Panc1 (cell line): ENCODE data around the gene KRTAP2-2. TPM values are rescaled to one million over a fixed set of nuclear protein-coding genes. Genes with fewer than 3 reads are reported as not detected.
"Not testable (repeated sequence)": the region's sequence is repeated elsewhere in the genome, so short reads cannot be mapped to it uniquely, and the experiment has no call there.

Experiments used
- ATAC-seq: fragments of 200-7000 bp; cut with Tn5 transposase; 2 replicates; pipeline ENCODE4 v1.9.1; 2020; ENCODE audit warnings: mild to moderate bottlenecking, moderate library complexity
- BruUV-seq: library from RNA; stranded (reverse); fragments of 400-500 nt; replicated peaks from 2 replicates; lab custom pipeline; 2021; lab: Mats Ljungman, UMichigan
- CTCF ChIA-PET: fragments of 300-600 bp; sonication (Branson Sonifier 250); formaldehyde crosslinking; loops from one replicate; lab custom pipeline; 2022; ENCODE audit warnings: antibody characterized with exemption; lab: Charles Lee
- POLR2A ChIA-PET: fragments of 300-600 bp; sonication (Branson Sonifier 250); formaldehyde crosslinking; loops from one replicate; lab custom pipeline; 2022; ENCODE audit warnings: antibody characterized with exemption; lab: Charles Lee
- DNase-seq: peaks from one replicate; pipeline ENCODE4 v3.0.0-alpha.2; 2010; ENCODE audit warnings: low read depth, low spot score
- H3K27ac ChIP-seq: 2 replicates; pipeline ENCODE4 v1.5.1; 2011; ENCODE audit warnings: mild to moderate bottlenecking, low read length, inconsistent platforms
- H3K27me3 ChIP-seq: fragments of 200-500 bp; sonication (Bioruptor generic); 2 replicates; pipeline ENCODE4 v1.6.0; 2014; ENCODE audit warnings: low read length, inconsistent platforms; ENCODE audit not compliant: control insufficient read depth, insufficient read depth
- H3K36me3 ChIP-seq: fragments of 200-500 bp; sonication (Bioruptor generic); 2 replicates; pipeline ENCODE4 v1.5.1; 2014; ENCODE audit warnings: inconsistent platforms, mild to moderate bottlenecking, low read length, moderate library complexity; ENCODE audit not compliant: control insufficient read depth, insufficient read depth
- H3K4me1 ChIP-seq: 2 replicates; pipeline ENCODE4 v1.5.1; 2011; ENCODE audit warnings: inconsistent platforms, mild to moderate bottlenecking, low read length, moderate library complexity; ENCODE audit not compliant: control insufficient read depth, insufficient read depth
- H3K4me3 ChIP-seq, 2 experiments: 2 replicates each; pipeline ENCODE4 v1.5.1; 2011 to 2012; ENCODE audit warnings: low read depth in 2 of 2, low read length in 2 of 2, mild to moderate bottlenecking in 2 of 2, inconsistent platforms in 1 of 2, moderate library complexity in 1 of 2
- H3K9me3 ChIP-seq: fragments of 200-500 bp; sonication (Bioruptor generic); 2 replicates; pipeline ENCODE4 v1.5.1; 2014; ENCODE audit warnings: low read depth, mild to moderate bottlenecking, inconsistent platforms, low read length, moderate library complexity; ENCODE audit not compliant: control insufficient read depth, insufficient read depth
- POLR2AphosphoS5 ChIP-seq: IDR thresholded peaks from 2 replicates; pipeline ENCODE4 v1.6.1; 2012; ENCODE audit warnings: mild to moderate bottlenecking, low read depth, low read length, moderate library complexity
- SIN3A ChIP-seq: IDR thresholded peaks from 2 replicates; pipeline ENCODE4 v1.6.1; 2012; ENCODE audit warnings: low read depth, mild to moderate bottlenecking, low read length, moderate library complexity, borderline replicate concordance; ENCODE audit not compliant: insufficient read depth
- TCF7L2 ChIP-seq: IDR thresholded peaks from 2 replicates; pipeline ENCODE4 v1.6.1; 2011; ENCODE audit warnings: mild to moderate bottlenecking, low read depth, low read length, inconsistent platforms
- in situ Hi-C: cut with HindIII; loops from 2 replicates; pipeline ENCODE4 v1.10.0; 2016; ENCODE audit warnings: low sequenced_read_pairs, low pct_unique_long_range_greater_than_20kb
- intact Hi-C: fragments of 100-400 bp; cut with micrococcal nuclease; formaldehyde crosslinking; loops from one replicate; pipeline ENCODE4 v1.10.0; 2022; ENCODE audit not compliant: unreplicated experiment
- total RNA-seq: library from RNA; stranded (reverse); gene quantifications from one replicate; pipeline ENCODE4 v1.2.1, GENCODE V29; 2021; ENCODE audit not compliant: unreplicated experiment
- TF ChIP-seq, protein P1 (sequence below), 2 experiments: IDR thresholded peaks; 2 replicates each; pipeline ENCODE4 v1.6.1; 2011 to 2012; ENCODE audit warnings: low read depth in 2 of 2, control low read depth in 1 of 2, low read length in 1 of 2, mild to moderate bottlenecking in 1 of 2, moderate library complexity in 1 of 2; ENCODE audit not compliant: insufficient read depth in 1 of 2
- TF ChIP-seq, protein P2 (sequence below): fragments of 450-650 bp; IDR thresholded peaks from 2 replicates; pipeline ENCODE4 v1.5.1; 2017; ENCODE audit warnings: mild to moderate bottlenecking

Gene KRTAP2-2
- total RNA-seq, 1 experiment from 2014 or later, result not detected

DNA sequence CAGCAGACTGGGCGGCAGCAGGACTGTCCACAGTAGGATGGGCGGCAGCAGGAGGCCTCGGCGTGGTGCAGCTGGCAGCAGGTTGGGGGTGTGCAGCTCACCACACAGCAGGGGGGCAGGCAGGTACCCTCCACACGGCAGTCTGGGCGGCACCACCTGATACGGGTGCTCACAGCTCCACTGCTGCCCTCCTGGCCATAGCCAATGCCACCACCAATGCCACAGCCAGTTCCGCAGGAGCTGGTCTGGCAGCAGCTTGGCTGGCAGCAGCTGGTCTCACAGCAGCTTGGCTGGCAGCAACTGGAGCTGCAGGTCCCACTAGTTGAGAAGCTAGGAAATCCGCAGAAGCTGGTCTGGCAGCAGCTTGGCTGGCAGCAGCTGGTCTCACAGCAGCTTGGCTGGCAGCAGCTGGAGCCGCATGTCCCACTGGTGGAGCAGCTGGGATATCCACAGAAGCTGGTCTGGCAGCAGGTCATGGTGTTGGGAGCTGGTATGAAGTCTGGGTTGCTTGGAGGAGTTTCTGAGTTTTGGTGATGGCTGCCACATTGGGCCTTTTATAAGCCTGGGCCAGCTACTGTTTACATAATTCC is 20.6 kb downstream of the KRTAP2-2 start, which contains the start of gene KRTAP1-3:
KRTAP1-3 (minus strand) TSS at position 529 of the 590 bp plus-strand sequence; CDS start at position 476, 53 bp downstream.
- H3K27me3 ChIP-seq, H3K27ac ChIP-seq, CTCF ChIA-PET, H3K4me1 ChIP-seq, intact Hi-C loops, H3K4me3 ChIP-seq, BruUV-seq, DNase-seq, ATAC-seq, in situ Hi-C loops, POLR2A ChIA-PET, H3K9me3 ChIP-seq, H3K36me3 ChIP-seq: not testable (repeated sequence)

DNA sequence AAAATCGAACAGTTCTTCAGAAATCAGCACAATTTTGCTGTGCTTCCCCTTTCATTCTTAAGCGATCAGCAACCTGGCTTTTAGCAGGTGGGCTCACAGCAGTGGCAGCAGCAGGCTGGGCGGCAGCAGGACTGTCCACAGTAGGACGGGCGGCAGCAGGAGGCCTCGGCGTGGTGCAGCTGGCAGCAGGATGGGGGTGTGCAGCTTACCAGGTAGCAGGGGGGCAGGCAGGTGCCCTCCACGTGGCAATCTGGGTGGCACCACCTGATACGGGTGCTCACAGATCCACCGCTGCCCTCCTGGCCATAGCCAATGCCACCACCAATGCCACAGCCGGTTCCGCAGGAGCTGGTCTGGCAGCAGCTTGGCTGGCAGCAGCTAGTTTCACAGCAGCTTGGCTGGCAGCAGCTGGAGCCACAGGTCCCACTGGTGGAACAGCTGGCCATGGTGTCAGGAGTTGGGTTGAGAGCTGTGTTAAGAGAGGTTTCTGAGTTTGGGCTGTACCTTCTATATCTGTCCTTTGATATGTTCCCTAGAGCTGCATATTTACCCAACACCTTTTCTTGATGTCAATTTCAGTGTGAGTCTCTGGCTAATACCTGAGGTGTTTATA is 25.3 kb downstream of the KRTAP2-2 start, which contains the start of gene KRTAP1-4:
KRTAP1-4 (minus strand) TSS at position 563 of the 613 bp plus-strand sequence; CDS start at position 446, 117 bp downstream.
- H3K27me3 ChIP-seq, result peaks cover 6% of the 10 kb centered on the region; the same call in 1 of the 2 replicates
- H3K27ac ChIP-seq, result no peak within 1 kb of the TSS
- no peaks in the 10 kb centered on the region for H3K36me3 ChIP-seq
- ChIA-PET POLR2A (interaction anchor here (0.5 kb wide), 1 partner anchor 50 kb away, joined by 4 read pairs; no protein-coding TSS in a partner anchor), CTCF (interaction anchor here (0.5 kb wide), 1 partner anchor 59 kb away, joined by 4 read pairs; no protein-coding TSS in a partner anchor)
- H3K4me1 ChIP-seq, result no peaks in the 10 kb centered on the region
- no peak within 1 kb of the TSS for H3K4me3 ChIP-seq
- ATAC-seq (no peak), DNase-seq (no peak)
- TF ChIP-seq POLR2AphosphoS5 (no peak), SIN3A (no peak), TCF7L2 (no peak)
- TF ChIP-seq, protein P1, sequence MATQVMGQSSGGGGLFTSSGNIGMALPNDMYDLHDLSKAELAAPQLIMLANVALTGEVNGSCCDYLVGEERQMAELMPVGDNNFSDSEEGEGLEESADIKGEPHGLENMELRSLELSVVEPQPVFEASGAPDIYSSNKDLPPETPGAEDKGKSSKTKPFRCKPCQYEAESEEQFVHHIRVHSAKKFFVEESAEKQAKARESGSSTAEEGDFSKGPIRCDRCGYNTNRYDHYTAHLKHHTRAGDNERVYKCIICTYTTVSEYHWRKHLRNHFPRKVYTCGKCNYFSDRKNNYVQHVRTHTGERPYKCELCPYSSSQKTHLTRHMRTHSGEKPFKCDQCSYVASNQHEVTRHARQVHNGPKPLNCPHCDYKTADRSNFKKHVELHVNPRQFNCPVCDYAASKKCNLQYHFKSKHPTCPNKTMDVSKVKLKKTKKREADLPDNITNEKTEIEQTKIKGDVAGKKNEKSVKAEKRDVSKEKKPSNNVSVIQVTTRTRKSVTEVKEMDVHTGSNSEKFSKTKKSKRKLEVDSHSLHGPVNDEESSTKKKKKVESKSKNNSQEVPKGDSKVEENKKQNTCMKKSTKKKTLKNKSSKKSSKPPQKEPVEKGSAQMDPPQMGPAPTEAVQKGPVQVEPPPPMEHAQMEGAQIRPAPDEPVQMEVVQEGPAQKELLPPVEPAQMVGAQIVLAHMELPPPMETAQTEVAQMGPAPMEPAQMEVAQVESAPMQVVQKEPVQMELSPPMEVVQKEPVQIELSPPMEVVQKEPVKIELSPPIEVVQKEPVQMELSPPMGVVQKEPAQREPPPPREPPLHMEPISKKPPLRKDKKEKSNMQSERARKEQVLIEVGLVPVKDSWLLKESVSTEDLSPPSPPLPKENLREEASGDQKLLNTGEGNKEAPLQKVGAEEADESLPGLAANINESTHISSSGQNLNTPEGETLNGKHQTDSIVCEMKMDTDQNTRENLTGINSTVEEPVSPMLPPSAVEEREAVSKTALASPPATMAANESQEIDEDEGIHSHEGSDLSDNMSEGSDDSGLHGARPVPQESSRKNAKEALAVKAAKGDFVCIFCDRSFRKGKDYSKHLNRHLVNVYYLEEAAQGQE (IDR thresholded peaks at IDR 0.05; ENCODE audit: insufficient read depth in 1 of 2, low read depth in 2 of 2, low read length in 1 of 2), result no peak
- TF ChIP-seq, protein P2, sequence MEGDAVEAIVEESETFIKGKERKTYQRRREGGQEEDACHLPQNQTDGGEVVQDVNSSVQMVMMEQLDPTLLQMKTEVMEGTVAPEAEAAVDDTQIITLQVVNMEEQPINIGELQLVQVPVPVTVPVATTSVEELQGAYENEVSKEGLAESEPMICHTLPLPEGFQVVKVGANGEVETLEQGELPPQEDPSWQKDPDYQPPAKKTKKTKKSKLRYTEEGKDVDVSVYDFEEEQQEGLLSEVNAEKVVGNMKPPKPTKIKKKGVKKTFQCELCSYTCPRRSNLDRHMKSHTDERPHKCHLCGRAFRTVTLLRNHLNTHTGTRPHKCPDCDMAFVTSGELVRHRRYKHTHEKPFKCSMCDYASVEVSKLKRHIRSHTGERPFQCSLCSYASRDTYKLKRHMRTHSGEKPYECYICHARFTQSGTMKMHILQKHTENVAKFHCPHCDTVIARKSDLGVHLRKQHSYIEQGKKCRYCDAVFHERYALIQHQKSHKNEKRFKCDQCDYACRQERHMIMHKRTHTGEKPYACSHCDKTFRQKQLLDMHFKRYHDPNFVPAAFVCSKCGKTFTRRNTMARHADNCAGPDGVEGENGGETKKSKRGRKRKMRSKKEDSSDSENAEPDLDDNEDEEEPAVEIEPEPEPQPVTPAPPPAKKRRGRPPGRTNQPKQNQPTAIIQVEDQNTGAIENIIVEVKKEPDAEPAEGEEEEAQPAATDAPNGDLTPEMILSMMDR, result no peak
- no TSS peak for BruUV-seq
- in situ Hi-C loops (no loop called here), intact Hi-C loops (no loop called here)
- no peaks in the 10 kb centered on the region for H3K9me3 ChIP-seq
